ENCODE data around the gene FAM89A.
"Not testable (repeated sequence)": the region's sequence is repeated elsewhere in the genome, so short reads cannot be mapped to it uniquely, and the experiment has no call there.

Gene FAM89A

GRCh38 chr1:231053493-231054162 lies 13.6 kb upstream of the FAM89A start:
- peak in 1 of 2 experiments; percentile 39 for DNase-seq

GRCh38 chr1:231052777-231053176 lies 12.7 kb upstream of the FAM89A start:
- no peak for DNase-seq

- DNase-seq: not testable (repeated sequence)
These were observed 10.9 kb upstream of the FAM89A start for GRCh38 chr1:231050932-231051331.

- DNase-seq: no peak
These were observed 10.3 kb upstream of the FAM89A start for GRCh38 chr1:231050395-231050794.

- DNase-seq: no peak
These were observed 9.3 kb upstream of the FAM89A start for GRCh38 chr1:231049121-231049979.

- DNase-seq: not testable (repeated sequence)
These were observed 8.4 kb upstream of the FAM89A start for GRCh38 chr1:231048419-231048818.

- not testable (repeated sequence) for DNase-seq
These were observed 7.5 kb upstream of the FAM89A start for GRCh38 chr1:231047529-231047928.

GRCh38 chr1:231046730-231047395 lies 6.8 kb upstream of the FAM89A start:
- no peak for DNase-seq

- DNase-seq: not testable (repeated sequence)
These were observed 6.1 kb upstream of the FAM89A start for GRCh38 chr1:231045921-231046729.

GRCh38 chr1:231045286-231045685 lies 5.2 kb upstream of the FAM89A start:
- DNase-seq: peak; percentile 20 to 33

GRCh38 chr1:231044588-231044987 lies 4.5 kb upstream of the FAM89A start:
- DNase-seq: no peak

GRCh38 chr1:231041719-231042261 lies 1.7 kb upstream of the FAM89A start:
- DNase-seq: no peak

- DNase-seq: no peak
These were observed 1.0 kb upstream of the FAM89A start for GRCh38 chr1:231040800-231041718.

- DNase-seq: peak in 1 of 2 experiments; percentile 12
These were observed 664 bp downstream of the FAM89A start for GRCh38 chr1:231039161-231040018.

- no peak for DNase-seq
These were observed 2.2 kb downstream of the FAM89A start for GRCh38 chr1:231037585-231038517.

GRCh38 chr1:231036416-231036815 lies 3.6 kb downstream of the FAM89A start:
- no peak for DNase-seq

- DNase-seq: no peak
These were observed 4.3 kb downstream of the FAM89A start for GRCh38 chr1:231035799-231036198.

GRCh38 chr1:231032963-231033362 lies 7.1 kb downstream of the FAM89A start:
- no peak for DNase-seq

GRCh38 chr1:231029841-231030240 lies 10.2 kb downstream of the FAM89A start:
- no peak for DNase-seq

All from NCI-H2081 (cell line).